Measurements from ENCODE around the gene RPF1. TPM values are rescaled to one million over a fixed set of nuclear protein-coding genes. Genes with fewer than 3 reads are reported as not detected.

Gene RPF1
- total RNA-seq, 1 experiment from 2014 or later = 36.1 TPM

DNA sequence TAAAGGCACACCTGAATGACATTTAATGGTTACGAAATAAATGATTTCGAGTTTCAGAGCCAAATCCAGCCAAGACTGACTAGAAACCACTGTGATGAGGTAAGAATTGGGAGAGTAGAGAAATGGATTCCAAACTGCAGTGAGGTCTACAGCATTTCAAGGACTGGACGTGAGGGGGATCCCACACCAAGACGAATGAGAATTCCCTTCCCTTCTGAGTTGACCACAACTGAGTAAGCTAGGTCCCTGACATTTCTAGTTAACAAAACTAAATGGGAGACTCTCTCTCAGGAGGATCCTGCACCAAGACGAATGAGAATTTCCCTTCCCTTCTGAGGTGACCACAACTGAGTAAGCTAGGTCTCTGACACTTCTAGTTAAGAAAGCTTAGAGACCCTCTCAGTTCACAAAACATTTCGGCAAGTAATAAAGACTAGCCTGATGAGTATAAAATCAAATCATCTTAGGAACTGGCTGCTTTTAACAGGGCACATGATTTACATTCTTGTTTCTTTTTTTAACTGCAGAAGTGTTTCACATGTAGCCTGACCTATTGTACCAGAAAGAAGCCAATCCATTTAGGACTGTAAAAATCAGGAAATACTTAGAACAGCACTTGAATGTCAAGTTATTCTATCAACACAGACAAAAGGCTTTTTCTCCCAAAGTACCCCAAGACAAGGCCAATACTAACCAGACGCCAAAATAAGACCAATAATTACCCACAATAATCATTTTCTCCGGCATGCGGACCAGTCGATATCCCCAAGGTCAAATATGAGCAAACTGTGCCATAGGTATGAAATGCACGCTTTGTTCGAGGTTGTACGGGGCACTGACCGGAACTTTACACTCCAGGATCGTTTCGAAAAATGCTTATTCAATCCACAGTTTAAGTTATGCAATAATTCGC lies 25.8 kb downstream of the RPF1 start:
- Histone ChIP-seq H3K27me3 (ENCODE audit: insufficient read depth, low read length) (no peaks in the 10 kb centered on the region), H3K27ac (ENCODE audit: insufficient read length, low read depth, low read length) (no peak overlapping the region), H3K4ac (ENCODE audit: low read depth, low read length) (no peak overlapping the region), H4K91ac (ENCODE audit: insufficient read length, low read depth, low read length) (no peak overlapping the region), H2BK120ac (ENCODE audit: low read depth, low read length, poor library complexity, severe bottlenecking) (no peak overlapping the region), H3K9me3 (ENCODE audit: control insufficient read depth, low read depth, low read length) (no peaks in the 10 kb centered on the region), H3K4me2 (ENCODE audit: insufficient read depth, insufficient read length, low read length) (peak overlapping the region; percentile 67), H3K79me1 (ENCODE audit: insufficient read depth, low read depth, low read length, poor library complexity, severe bottlenecking) (no peaks in the 10 kb centered on the region), H4K5ac (ENCODE audit: insufficient read length, low read depth, low read length) (no peak overlapping the region), H2BK5ac (ENCODE audit: insufficient read length, low read length) (no peak overlapping the region), H2BK20ac (ENCODE audit: low read depth, low read length, poor library complexity, severe bottlenecking) (no peak overlapping the region), H4K20me1 (ENCODE audit: control insufficient read depth, insufficient read depth, insufficient read length) (no peaks in the 10 kb centered on the region), H3K56ac (ENCODE audit: insufficient read length, low read depth, low read length) (no peak overlapping the region), H3K18ac (ENCODE audit: insufficient read length, low read depth, low read length) (no peak overlapping the region), H3K4me1 (ENCODE audit: insufficient read depth, low read length) (peaks cover 3% of the 10 kb centered on the region; the same call in 1 of the 2 replicates), H4K8ac (replicated peaks; ENCODE audit: insufficient read length, low read depth, low read length) (no peak overlapping the region), H3K9ac (ENCODE audit: extremely low read depth, insufficient read length, low read length) (peak overlapping the region; percentile 91), H3K23ac (ENCODE audit: insufficient read length, low read depth, low read length) (no peak overlapping the region), H2BK15ac (ENCODE audit: low read depth, low read length) (no peak overlapping the region), H2AK5ac (ENCODE audit: insufficient read length, low read length) (no peak overlapping the region), H3T11ph (ENCODE audit: low read length) (no peak overlapping the region), H3K79me2 (ENCODE audit: insufficient read depth, low read length) (peaks cover 8% of the 10 kb centered on the region; the same call in 1 of the 2 replicates), H2AFZ (ENCODE audit: low read length) (no peak overlapping the region), H2BK12ac (ENCODE audit: insufficient read length, low read depth, low read length) (no peak overlapping the region), H3K23me2 (ENCODE audit: insufficient read length, low read depth, low read length, poor library complexity, severe bottlenecking) (peaks cover 4% of the 10 kb centered on the region), H3K14ac (ENCODE audit: insufficient read depth, low read length) (no peak overlapping the region)
- H3K9me3 Mint-ChIP-seq = peaks cover 16 to 18% of the 10 kb centered on the region in 2 experiments
- H3K36me3 Mint-ChIP-seq (ENCODE audit: insufficient read depth in 1 of 3, low read depth in 3 of 3) = peaks cover 5 to 24% (median 16%) of the 10 kb centered on the region in 3 experiments; a peak in 6 of 7 replicates
- H3K4me1 Mint-ChIP-seq = peaks cover 35 to 43% of the 10 kb centered on the region in 2 experiments
- no peaks in the 10 kb centered on the region; the same call in 1 of the 2 replicates for H3K27me3 Mint-ChIP-seq (ENCODE audit: low read depth)
- DNase-seq = no peak
- H3K27ac Mint-ChIP-seq = peak overlapping the region; percentile 94 to 96 (median 95); a peak in 5 of 7 replicates
- no peak for TF ChIP-seq CTCF (conservative IDR thresholded peaks at IDR 0.05)
- H3K4me3 Mint-ChIP-seq = peak overlapping the region; percentile 97 to 100
- WGBS (ENCODE audit: extremely low coverage, insufficient read length, low lambda C conversion rate) = no CpG with 5 or more reads among the region's 17 CpGs
